Stimulated activated CD8-positive, alpha-beta memory T cell treated with anti-CD3 and anti-CD28 coated beads, Interleukin-4, amount 100 ng/mL, for 24 hours (primary cell): ENCODE results near the gene LTBP1.
"Not testable (repeated sequence)": the region's sequence is repeated elsewhere in the genome, so short reads cannot be mapped to it uniquely, and the experiment has no call there.

ENCODE experiments used
- DNase-seq: peaks from one replicate; pipeline ENCODE4 v3.0.0-alpha.2; 2020; ENCODE audit warnings: low read depth

Gene LTBP1

DNA sequence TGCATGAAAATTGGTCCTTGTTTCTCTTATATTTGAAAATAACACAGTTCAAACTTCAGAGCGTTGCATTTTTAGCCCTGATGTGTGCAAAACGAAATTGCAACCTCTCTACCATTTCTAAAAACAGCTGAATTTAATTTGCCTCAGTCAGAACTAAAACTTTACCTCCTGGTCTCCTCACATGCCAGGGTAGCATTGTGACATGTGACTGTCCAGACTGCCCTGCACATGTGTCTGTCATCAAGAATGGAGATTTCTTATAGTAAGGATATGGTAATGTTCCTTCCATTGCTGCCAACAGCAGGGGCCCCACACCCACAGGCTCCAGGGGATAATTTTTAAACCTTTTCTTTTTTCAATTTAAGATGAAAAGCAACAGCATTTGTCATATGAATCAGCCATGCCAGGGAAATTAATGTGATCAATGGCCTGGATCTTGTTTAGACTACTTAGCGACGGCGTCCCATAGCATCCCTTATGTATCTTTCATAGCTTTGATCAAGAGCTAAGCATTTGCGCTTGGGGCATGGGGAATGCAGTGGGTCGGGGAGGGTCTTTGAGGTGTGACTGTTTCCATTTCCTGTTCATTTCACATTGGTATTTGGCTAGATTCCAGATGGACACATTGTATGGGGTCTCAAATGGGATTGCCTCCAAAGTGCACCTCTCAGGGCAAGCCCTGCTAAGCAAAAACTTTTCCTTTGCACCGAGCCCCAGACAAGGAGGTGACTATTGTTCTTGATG, 437.3 kb downstream of the LTBP1 start:
- DNase-seq: no peak

- no peak for DNase-seq
Measured at GRCh38 chr2:33384599-33384961, 437.8 kb downstream of the LTBP1 start.

- no peak for DNase-seq
Measured at GRCh38 chr2:33388996-33389395, 442.2 kb downstream of the LTBP1 start.

- DNase-seq: not testable (repeated sequence)
Measured at GRCh38 chr2:33389695-33390094, 442.9 kb downstream of the LTBP1 start.

DNA sequence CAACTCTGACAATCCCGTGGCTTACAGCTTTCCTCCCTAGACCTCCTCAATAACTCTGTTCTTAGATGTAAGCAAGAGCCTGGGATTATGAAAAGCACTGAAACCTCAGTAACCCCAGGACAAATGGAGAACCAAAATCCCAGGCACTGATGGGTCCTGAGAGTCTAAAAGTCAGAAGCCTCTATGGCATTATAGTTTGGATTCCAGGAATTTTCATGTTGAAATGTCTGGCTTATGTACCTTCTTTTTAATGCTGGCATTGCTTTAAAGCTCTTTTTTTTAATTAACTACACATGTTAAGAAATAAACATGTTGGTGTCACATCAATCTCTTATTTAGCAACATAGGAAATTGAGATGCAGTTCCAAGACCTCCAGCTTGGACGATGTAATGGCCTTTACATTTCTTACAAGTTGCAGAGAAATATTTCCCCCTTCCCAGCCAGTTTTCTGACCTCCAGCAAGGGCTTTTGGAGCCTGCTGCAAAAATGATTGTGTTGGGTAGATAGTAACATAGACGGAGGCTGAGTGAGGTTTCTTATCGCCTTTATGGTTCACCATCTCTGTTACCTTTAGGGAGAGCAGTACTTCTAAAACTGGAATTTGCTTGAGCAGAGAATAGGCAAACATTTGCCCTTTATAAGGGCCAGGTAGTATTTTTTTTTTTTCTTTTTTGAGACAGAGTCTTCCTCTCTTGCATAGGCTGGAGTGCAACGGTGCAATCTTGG, 444.9 kb downstream of the LTBP1 start:
- DNase-seq: no peak

- no peak for DNase-seq
Measured at GRCh38 chr2:33392366-33392765, 445.6 kb downstream of the LTBP1 start.

DNA sequence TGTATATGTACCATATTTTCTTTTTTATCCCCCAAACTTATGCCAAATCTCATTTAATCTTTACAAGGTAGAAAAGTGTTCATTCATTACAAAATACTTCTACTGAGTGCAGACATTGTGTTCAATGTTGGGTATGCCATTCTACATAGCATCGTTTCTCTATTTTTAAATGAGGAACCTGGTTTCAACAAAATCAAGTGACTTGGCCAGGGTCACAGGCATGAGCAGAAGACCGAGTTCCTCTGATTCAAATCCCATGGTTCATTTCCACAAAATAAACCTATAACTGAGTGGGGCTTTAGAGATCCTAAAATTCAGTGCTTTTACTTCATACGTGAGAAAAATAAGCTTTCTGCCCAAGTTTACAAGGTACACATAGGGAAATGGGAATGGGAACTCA, 448.3 kb downstream of the LTBP1 start:
- DNase-seq: no peak

- DNase-seq: peak; percentile 23
Measured at GRCh38 chr2:33395655-33396249, 449.0 kb downstream of the LTBP1 start.

- no peak for DNase-seq
Measured at GRCh38 chr2:33404321-33404720, 457.6 kb downstream of the LTBP1 start.

DNA sequence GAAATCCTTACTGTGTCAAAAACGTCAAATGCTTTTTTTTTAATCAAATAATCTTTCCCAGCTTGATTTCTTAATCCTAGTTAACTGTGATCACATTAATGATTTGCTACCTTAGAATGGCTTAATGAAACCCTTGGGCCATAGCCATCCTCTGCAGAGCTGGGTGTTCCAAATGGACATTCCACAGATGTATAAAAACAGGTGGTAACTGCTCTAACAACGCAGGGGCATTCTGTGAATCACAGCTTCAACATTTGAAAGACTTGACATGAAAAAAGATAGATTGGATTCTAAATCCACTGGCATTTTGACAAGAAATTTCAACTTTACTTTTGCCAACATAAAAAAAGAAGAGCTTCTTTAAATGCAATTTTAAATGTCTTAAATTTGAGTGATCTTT, 459.9 kb downstream of the LTBP1 start:
- no peak for DNase-seq

DNA sequence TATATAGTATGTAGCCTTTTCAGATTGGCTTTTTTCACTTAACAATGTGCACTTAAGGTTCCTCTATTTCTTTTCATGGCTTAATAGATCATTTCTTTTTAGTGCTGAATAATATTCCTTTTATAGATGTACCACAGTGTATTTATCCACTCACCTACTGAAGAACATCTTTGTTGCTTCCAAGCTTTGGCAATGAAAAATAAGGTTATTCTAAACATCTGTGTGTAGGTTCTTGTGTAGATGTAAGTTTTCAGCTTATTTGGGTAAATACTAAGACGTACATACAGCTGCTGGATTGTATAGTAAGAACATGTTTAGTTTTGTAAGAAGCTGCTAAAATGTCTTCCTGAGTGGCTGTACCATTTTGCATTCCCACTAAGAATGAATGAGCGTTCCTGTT, 461.4 kb downstream of the LTBP1 start:
- no peak for DNase-seq

- no peak for DNase-seq
Measured at GRCh38 chr2:33409417-33409955, 462.7 kb downstream of the LTBP1 start.

- no peak for DNase-seq
Measured at GRCh38 chr2:33411765-33412164, 465.0 kb downstream of the LTBP1 start.

GRCh38 chr2:33412920-33413319, 466.2 kb downstream of the LTBP1 start:
- DNase-seq: no peak

GRCh38 chr2:33419581-33420200, 472.9 kb downstream of the LTBP1 start:
- no peak for DNase-seq

- DNase-seq: no peak
Measured at GRCh38 chr2:33420726-33421125, 474.0 kb downstream of the LTBP1 start.

- DNase-seq: no peak
Measured at GRCh38 chr2:33421820-33422219, 475.1 kb downstream of the LTBP1 start.

- DNase-seq: no peak
Measured at GRCh38 chr2:33425161-33425560, 478.4 kb downstream of the LTBP1 start.

- DNase-seq: no peak
Measured at GRCh38 chr2:33425586-33426031, 478.9 kb downstream of the LTBP1 start.

- DNase-seq: no peak
Measured at GRCh38 chr2:33426666-33427231, 480.0 kb downstream of the LTBP1 start.

GRCh38 chr2:33430077-33430476, 483.3 kb downstream of the LTBP1 start:
- DNase-seq: no peak

DNA sequence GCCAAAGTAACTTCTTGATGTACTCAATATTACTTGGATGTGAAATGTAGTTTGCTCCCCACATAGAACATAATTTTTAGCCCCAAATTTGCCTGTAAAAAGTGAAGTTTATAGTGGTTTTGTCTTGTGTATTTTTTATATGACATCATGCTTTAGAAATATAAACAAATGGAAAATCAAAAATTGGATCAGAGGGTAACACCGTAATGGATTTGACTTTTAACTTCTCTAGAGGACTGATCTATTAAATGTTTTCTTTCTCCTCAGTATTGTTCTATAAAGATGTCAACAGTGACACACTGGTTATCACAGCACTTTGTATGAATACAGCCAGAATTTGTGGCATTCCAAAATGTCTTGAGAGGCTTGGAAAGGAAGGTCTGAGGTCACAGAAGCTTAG, 484.1 kb downstream of the LTBP1 start:
- DNase-seq: no peak
